ENCODE measurements around the gene TLE1.

TLE1 gene

DNA sequence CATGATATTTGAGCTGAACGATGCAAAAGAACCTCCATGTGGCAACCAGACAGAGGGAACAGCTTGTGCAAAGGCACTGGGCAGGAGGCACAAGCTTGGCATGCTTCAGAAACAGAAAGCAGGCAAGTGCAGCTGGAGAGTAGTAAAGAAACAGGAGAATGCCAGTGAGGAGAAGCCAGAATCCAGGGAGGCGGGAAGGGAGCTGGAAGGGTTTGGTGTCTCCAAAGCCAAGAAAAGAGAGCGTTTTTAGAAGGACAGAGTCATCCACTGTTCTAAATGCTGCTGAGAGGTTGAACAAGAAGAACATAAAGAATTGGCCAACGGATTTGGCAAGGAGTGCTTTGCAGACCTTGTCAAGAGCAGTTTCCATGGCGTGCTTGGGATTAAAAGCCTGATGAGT is 124.7 kb downstream of the TLE1 start:
- Histone ChIP-seq H3K27me3 (ENCODE audit: control insufficient read depth, insufficient read depth, low read length, poor library complexity, severe bottlenecking) (no peaks in the 10 kb centered on the region), H3K4me1 (ENCODE audit: control insufficient read depth, insufficient read depth, low read length) (peaks cover 18% of the 10 kb centered on the region), H3K4me3 (ENCODE audit: insufficient read depth, low read depth, low read length) (no peak overlapping the region), H3K27ac (ENCODE audit: insufficient read depth, low read depth, low read length, poor library complexity, severe bottlenecking) (no peak overlapping the region), H3K9me3 (ENCODE audit: control insufficient read depth, low read length) (no peaks in the 10 kb centered on the region), H3K36me3 (ENCODE audit: control insufficient read depth, insufficient read depth, low read length) (no peaks in the 10 kb centered on the region)
- WGBS, 2 experiments = 92 to 93% methylated on average over 5 of the region's 5 CpGs

DNA sequence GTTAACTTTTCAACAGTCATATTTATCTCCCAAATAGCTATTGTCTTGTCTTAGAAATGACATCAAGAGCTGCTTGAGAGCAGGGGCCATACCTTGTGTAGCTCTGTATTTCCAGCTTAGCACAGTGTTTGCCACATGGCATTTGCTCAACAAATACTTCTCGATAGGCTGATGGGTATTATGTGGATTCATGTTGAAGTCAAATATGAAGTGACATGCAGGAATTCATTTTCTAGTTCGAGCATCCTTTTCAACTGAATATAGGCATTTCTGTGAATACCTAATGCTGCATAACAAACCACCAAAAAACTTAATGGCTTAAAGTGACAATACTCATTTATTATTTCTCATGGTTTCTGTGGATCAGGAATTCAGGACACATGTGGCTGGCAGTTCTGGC is 125.6 kb downstream of the TLE1 start:
- WGBS, 2 experiments = 95 to 100% methylated on average over 2 of the region's 2 CpGs
- no peaks in the 10 kb centered on the region for H3K27me3 ChIP-seq (ENCODE audit: control insufficient read depth, insufficient read depth, low read length, poor library complexity, severe bottlenecking)
- no peaks in the 10 kb centered on the region for H3K9me3 ChIP-seq (ENCODE audit: control insufficient read depth, low read length)
- H3K36me3 ChIP-seq (ENCODE audit: control insufficient read depth, insufficient read depth, low read length) = no peaks in the 10 kb centered on the region
- H3K4me3 ChIP-seq (ENCODE audit: insufficient read depth, low read depth, low read length) = no peak overlapping the region
- no peak overlapping the region for H3K27ac ChIP-seq (ENCODE audit: insufficient read depth, low read depth, low read length, poor library complexity, severe bottlenecking)
- peaks cover 18% of the 10 kb centered on the region for H3K4me1 ChIP-seq (ENCODE audit: control insufficient read depth, insufficient read depth, low read length)

DNA sequence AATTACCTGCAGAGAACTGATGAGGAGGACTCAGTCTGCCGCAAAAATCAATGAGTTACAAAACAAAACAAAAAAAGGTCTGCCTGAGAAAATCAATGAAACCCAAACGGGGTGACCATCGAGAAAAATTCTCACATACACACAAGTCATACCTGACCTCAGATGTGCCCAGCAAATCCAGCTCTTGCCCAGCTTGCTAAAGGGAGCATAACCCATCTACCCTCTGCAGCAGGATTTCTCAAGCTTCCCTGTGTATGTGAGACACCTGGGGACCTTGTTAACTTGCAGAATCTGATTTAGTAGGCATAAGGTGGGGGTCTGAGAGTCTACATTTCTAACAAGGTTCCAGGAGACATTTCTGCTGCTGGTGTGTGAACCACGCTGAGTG is 126.3 kb downstream of the TLE1 start:
- WGBS, 2 experiments = 92 to 93% methylated on average over 4 of the region's 4 CpGs
- H3K4me3 ChIP-seq (ENCODE audit: insufficient read depth, low read depth, low read length) = no peak overlapping the region
- H3K4me1 ChIP-seq (ENCODE audit: control insufficient read depth, insufficient read depth, low read length) = peaks cover 23% of the 10 kb centered on the region
- no peaks in the 10 kb centered on the region for H3K9me3 ChIP-seq (ENCODE audit: control insufficient read depth, low read length)
- no peaks in the 10 kb centered on the region for H3K27me3 ChIP-seq (ENCODE audit: control insufficient read depth, insufficient read depth, low read length, poor library complexity, severe bottlenecking)
- H3K27ac ChIP-seq (ENCODE audit: insufficient read depth, low read depth, low read length, poor library complexity, severe bottlenecking) = no peak overlapping the region
- no peaks in the 10 kb centered on the region for H3K36me3 ChIP-seq (ENCODE audit: control insufficient read depth, insufficient read depth, low read length)

DNA sequence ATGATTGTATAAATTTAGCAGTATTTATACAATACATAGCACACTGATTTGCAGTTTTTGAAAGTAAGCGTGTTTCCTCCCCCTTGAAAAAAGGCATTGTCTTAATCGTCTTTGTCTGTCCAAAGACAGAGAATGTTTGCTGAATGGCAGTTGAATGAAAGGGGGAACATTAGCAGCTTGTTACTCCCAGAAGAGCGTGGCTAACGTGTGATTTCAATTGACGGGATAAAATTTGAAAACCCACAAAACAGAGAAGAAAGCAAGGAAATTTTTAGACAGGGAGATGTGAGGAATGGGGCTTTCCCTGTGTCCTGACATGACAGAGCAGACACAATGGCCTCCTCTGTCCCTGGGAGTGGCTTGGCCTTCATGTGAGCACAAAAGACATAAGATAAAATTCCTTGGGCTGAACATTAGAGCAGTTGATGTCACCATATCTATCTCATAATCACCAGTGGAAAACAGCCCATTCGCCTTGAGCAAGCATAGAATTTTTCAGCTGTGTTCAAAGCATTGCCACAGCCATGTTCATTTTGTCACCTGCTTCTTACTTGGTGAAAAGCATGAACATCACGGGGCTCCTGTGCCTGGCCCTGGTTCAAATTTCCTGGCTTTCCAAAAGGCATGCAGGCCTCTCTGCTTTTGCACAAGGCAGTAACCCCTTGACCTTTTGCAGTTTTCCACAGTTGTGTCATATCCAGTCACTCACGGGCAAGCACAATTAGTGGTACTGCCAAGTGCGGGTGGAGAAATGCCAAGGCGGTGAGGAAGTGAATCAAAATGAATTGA is 126.9 kb downstream of the TLE1 start:
- H3K4me3 ChIP-seq (ENCODE audit: insufficient read depth, low read depth, low read length) = no peak overlapping the region
- H3K27ac ChIP-seq (ENCODE audit: insufficient read depth, low read depth, low read length, poor library complexity, severe bottlenecking) = no peak overlapping the region
- H3K9me3 ChIP-seq (ENCODE audit: control insufficient read depth, low read length) = no peaks in the 10 kb centered on the region
- H3K27me3 ChIP-seq (ENCODE audit: control insufficient read depth, insufficient read depth, low read length, poor library complexity, severe bottlenecking) = no peaks in the 10 kb centered on the region
- H3K36me3 ChIP-seq (ENCODE audit: control insufficient read depth, insufficient read depth, low read length) = no peaks in the 10 kb centered on the region
- WGBS, 2 experiments = 62 to 70% methylated on average over 10 of the region's 10 CpGs
- H3K4me1 ChIP-seq (ENCODE audit: control insufficient read depth, insufficient read depth, low read length) = peaks cover 23% of the 10 kb centered on the region

DNA sequence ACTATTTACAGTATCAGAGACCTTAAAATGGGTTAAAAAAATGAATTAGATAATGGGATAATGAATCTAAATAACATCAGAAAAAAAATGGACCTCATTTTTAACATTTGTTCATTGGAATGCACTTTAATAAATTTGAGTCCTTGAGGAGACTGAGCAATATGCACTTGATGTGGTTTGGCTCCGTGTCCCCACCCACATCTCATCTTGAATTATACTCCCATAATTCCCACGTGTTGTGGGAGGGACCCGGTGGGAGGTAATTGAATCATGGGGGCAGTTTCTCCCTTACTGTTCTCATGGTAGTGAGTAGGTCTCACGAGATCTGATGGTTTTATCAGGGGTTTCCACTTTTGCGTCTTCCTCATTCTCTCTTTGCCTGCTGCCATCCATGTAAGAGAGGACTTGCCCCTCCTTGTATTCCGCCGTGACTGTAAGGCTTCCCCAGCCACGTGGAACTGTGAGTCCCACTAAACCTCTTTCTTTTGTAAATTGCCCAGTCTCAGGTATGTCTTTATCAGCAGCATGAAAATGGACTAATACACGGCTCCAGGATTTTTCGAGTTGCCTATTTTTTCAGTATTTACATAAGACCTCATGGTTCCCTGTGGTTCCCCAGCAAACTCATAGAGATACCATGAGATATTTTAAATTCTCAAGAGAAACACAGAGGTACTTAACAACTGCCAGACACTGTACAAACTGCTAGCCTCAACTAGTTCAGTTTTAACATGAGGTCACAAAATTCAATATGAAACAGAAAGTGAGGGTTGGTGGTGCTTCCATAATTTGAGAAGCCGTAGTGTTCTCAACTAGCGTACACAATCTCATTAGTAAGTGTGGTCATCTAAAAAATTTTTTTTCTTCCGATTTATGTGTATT is 128.3 kb downstream of the TLE1 start:
- WGBS, 2 experiments = 89 to 91% methylated on average over 11 to 13 of the region's 13 CpGs
- no peaks in the 10 kb centered on the region for H3K27me3 ChIP-seq (ENCODE audit: control insufficient read depth, insufficient read depth, low read length, poor library complexity, severe bottlenecking)
- no peak overlapping the region for H3K27ac ChIP-seq (ENCODE audit: insufficient read depth, low read depth, low read length, poor library complexity, severe bottlenecking)

DNA sequence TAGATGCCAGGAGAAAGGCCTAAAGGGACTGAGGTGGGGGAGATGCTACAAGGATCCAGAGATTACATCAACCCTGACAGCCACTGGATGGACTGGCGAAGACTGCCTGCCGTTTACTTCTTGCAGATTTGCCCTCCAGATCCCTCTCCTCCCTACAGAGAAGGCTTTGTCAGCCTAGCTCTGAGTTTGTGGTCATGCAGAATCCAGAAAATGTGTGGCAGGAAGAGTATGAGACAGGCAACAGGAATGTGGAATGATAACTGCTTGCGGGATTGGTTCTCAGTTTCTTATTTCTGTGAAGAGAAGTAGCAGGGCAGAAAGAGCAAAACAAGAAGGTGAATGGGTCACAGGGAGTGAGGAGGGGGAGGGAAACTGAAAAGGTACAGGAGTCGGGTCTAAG is 129.6 kb downstream of the TLE1 start:
- no peaks in the 10 kb centered on the region for H3K9me3 ChIP-seq (ENCODE audit: control insufficient read depth, low read length)
- H3K36me3 ChIP-seq (ENCODE audit: control insufficient read depth, insufficient read depth, low read length) = no peaks in the 10 kb centered on the region
- H3K27ac ChIP-seq (ENCODE audit: insufficient read depth, low read depth, low read length, poor library complexity, severe bottlenecking) = no peak overlapping the region
- H3K4me1 ChIP-seq (ENCODE audit: control insufficient read depth, insufficient read depth, low read length) = peaks cover 17% of the 10 kb centered on the region
- WGBS, 2 experiments = 65 to 67% methylated on average over 4 of the region's 4 CpGs
- H3K4me3 ChIP-seq (ENCODE audit: insufficient read depth, low read depth, low read length) = no peak overlapping the region
- no peaks in the 10 kb centered on the region for H3K27me3 ChIP-seq (ENCODE audit: control insufficient read depth, insufficient read depth, low read length, poor library complexity, severe bottlenecking)

More for the DNA sequence above, 128.3 kb downstream of the TLE1 start:
- H3K4me1 ChIP-seq (ENCODE audit: control insufficient read depth, insufficient read depth, low read length) = peaks cover 19% of the 10 kb centered on the region
- no peaks in the 10 kb centered on the region for H3K9me3 ChIP-seq (ENCODE audit: control insufficient read depth, low read length)
- H3K36me3 ChIP-seq (ENCODE audit: control insufficient read depth, insufficient read depth, low read length) = no peaks in the 10 kb centered on the region
- H3K4me3 ChIP-seq (ENCODE audit: insufficient read depth, low read depth, low read length) = no peak overlapping the region

DNA sequence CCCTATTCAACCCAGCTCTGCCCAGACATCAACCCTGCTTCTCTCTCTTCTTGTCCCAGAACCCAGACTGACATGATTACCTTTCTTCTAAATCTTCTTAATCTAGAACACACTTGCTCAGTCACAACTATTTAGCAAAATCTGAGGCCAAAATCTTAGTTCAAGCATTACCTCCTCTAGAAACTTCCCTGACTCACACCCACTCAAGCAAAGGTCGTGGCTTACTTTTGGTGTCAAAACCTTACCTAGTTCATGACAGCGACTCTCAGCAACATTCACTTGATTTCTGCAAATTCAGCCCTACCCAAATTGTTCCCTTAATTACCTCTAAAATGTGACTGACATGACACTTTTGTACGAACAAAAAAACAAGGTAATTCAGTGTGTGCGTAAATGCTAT is 130.2 kb downstream of the TLE1 start:
- no peak overlapping the region for H3K27ac ChIP-seq (ENCODE audit: insufficient read depth, low read depth, low read length, poor library complexity, severe bottlenecking)
- peaks cover 17% of the 10 kb centered on the region for H3K4me1 ChIP-seq (ENCODE audit: control insufficient read depth, insufficient read depth, low read length)
- WGBS, 2 experiments = 94 to 95% methylated on average over 4 of the region's 4 CpGs
- no peaks in the 10 kb centered on the region for H3K27me3 ChIP-seq (ENCODE audit: control insufficient read depth, insufficient read depth, low read length, poor library complexity, severe bottlenecking)
- no peak overlapping the region for H3K4me3 ChIP-seq (ENCODE audit: insufficient read depth, low read depth, low read length)
- H3K9me3 ChIP-seq (ENCODE audit: control insufficient read depth, low read length) = no peaks in the 10 kb centered on the region
- no peaks in the 10 kb centered on the region for H3K36me3 ChIP-seq (ENCODE audit: control insufficient read depth, insufficient read depth, low read length)

DNA sequence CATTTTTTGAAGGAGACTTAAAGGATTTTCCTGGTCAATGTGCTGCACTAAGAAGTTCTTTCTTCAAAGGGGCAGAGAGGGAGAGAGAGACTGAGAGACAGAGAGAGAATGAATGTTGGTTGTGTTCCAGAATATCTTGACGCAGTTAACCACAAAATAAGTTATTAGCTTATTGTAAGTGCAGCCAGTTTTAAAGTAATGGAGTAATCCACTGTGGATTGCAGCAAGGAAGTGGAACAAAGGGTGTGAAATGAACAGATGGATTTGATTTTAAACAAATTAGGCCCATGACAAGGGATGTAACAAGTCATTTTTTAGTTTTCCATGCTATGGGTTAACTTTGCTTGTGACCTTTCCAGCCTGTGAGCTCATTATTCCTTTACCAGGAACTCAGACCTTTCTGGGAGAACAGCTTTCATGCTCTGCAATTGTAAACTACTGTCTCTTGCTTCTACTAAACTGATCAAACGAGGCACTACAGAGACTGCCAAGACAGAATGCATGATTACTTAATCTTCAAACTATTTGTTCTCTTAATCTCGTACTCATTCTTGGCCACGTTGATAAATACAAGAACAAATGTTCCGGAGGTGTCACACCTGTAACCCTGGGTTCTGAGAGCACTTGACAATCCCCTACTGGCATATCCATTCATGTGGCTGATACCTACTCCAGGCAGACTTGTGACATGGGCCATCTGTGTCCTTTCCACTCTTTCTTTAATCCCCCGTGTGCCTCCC is 131.1 kb downstream of the TLE1 start:
- H3K27ac ChIP-seq (ENCODE audit: insufficient read depth, low read depth, low read length, poor library complexity, severe bottlenecking) = no peak overlapping the region
- H3K4me3 ChIP-seq (ENCODE audit: insufficient read depth, low read depth, low read length) = no peak overlapping the region
- WGBS, 2 experiments = 88 to 89% methylated on average over 6 of the region's 6 CpGs

DNA sequence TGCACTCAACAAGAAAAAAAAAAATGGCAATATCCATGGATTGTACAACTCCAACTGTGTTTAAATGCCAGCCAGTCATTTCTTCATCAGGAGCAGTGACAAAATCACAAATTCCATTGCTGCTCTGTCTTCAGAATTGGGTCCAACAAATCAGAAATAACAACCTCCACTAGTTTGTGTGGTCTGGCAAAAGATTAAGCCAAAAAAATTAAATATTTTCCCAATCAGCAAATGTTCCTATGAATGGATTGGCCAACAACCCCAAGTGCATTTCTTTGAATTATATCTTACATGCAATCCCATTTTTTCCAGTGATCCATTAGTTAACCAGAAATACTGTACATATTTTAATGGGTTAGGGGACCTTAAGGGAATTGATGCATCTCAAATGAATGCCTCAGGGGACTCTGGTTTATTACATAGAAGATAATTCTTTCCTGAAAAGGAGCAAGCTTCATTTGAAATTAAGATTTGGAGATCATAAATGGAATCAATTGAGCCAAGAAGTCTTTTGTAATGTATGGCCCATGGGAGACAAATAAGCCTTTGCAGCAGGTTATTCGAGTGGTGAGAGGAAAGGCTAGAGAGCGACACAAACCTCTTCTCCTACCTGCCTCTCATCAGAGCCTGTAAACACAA is 131.8 kb downstream of the TLE1 start:
- H3K4me1 ChIP-seq (ENCODE audit: control insufficient read depth, insufficient read depth, low read length) = peaks cover 13% of the 10 kb centered on the region
- no peaks in the 10 kb centered on the region for H3K27me3 ChIP-seq (ENCODE audit: control insufficient read depth, insufficient read depth, low read length, poor library complexity, severe bottlenecking)
- no peak overlapping the region for H3K27ac ChIP-seq (ENCODE audit: insufficient read depth, low read depth, low read length, poor library complexity, severe bottlenecking)
- H3K36me3 ChIP-seq (ENCODE audit: control insufficient read depth, insufficient read depth, low read length) = no peaks in the 10 kb centered on the region
- no peaks in the 10 kb centered on the region for H3K9me3 ChIP-seq (ENCODE audit: control insufficient read depth, low read length)
- WGBS, 2 experiments = 75 to 76% methylated on average over 2 of the region's 2 CpGs
- H3K4me3 ChIP-seq (ENCODE audit: insufficient read depth, low read depth, low read length) = no peak overlapping the region

More for the DNA sequence above, 131.1 kb downstream of the TLE1 start:
- H3K4me1 ChIP-seq (ENCODE audit: control insufficient read depth, insufficient read depth, low read length) = peaks cover 17% of the 10 kb centered on the region
- H3K36me3 ChIP-seq (ENCODE audit: control insufficient read depth, insufficient read depth, low read length) = no peaks in the 10 kb centered on the region
- no peaks in the 10 kb centered on the region for H3K9me3 ChIP-seq (ENCODE audit: control insufficient read depth, low read length)
- no peaks in the 10 kb centered on the region for H3K27me3 ChIP-seq (ENCODE audit: control insufficient read depth, insufficient read depth, low read length, poor library complexity, severe bottlenecking)
